Loucy (cell line): ENCODE data around the gene GDPD3.

ENCODE experiments used
- CTCF ChIP-seq: fragments of 200-600 bp; sonication (generic); conservative IDR thresholded peaks from 2 replicates; pipeline ENCODE4 v1.5.1; 2014; ENCODE audit warnings: mild to moderate bottlenecking, antibody characterized with exemption, low read length
- EZH2phosphoT487 ChIP-seq: fragments of 200-600 bp; IDR thresholded peaks from 2 replicates; pipeline ENCODE4 v1.6.1; 2018; ENCODE audit warnings: antibody characterized with exemption, mild to moderate bottlenecking, moderate library complexity, borderline replicate concordance

GRCh38 chr16:30141750-30142149 is 28.4 kb upstream of the GDPD3 start:
- TF ChIP-seq CTCF (no peak), EZH2phosphoT487 (no peak)
